Peyer's patch (tissue), 4 donors: ENCODE data around the gene ACTL8.

ENCODE experiments used
- POLR2A ChIP-seq, 2 donors: fragments of 450-650 bp; IDR thresholded peaks; one replicate each; pipeline ENCODE4 v1.5.1; 2017; ENCODE audit warnings: antibody characterized with exemption in 2 of 2, mild to moderate bottlenecking in 2 of 2, moderate library complexity in 2 of 2
- TF ChIP-seq, protein P1 (sequence below), 6 experiments: fragments of 450-650 bp in 4 of 6; fragments of 200-600 bp in 2 of 6; sonication (generic) in 1 of 6; IDR thresholded peaks; one replicate each; pipeline ENCODE4 v1.5.1; 2017 to 2019; ENCODE audit warnings: antibody characterized with exemption in 6 of 6, mild to moderate bottlenecking in 3 of 6, moderate library complexity in 1 of 6

DNA sequence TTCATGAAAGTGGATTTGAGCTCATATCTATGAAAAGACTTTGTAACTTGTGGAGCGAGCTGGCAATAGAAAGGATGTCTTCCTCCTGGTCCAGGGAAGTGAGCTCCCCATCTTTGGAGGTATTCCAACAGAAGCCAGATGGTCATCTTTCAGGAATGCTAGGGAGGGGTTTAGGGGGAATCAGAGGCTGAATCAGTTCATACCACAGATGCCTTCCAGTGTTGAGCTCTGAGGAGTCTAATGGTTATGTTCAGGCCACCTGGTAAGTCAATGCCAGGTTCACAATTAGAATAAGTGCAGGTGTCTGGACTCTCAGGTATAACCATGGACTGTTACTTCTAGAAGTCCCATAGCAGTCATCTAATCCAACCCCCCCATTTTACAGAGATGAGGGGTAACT lies 119.1 kb downstream of the ACTL8 start:
- TF ChIP-seq, protein P1, sequence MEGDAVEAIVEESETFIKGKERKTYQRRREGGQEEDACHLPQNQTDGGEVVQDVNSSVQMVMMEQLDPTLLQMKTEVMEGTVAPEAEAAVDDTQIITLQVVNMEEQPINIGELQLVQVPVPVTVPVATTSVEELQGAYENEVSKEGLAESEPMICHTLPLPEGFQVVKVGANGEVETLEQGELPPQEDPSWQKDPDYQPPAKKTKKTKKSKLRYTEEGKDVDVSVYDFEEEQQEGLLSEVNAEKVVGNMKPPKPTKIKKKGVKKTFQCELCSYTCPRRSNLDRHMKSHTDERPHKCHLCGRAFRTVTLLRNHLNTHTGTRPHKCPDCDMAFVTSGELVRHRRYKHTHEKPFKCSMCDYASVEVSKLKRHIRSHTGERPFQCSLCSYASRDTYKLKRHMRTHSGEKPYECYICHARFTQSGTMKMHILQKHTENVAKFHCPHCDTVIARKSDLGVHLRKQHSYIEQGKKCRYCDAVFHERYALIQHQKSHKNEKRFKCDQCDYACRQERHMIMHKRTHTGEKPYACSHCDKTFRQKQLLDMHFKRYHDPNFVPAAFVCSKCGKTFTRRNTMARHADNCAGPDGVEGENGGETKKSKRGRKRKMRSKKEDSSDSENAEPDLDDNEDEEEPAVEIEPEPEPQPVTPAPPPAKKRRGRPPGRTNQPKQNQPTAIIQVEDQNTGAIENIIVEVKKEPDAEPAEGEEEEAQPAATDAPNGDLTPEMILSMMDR (IDR thresholded peaks at IDR 0.05) = no peak
- TF ChIP-seq POLR2A (IDR thresholded peaks at IDR 0.05) = no peak
